Muscle layer of duodenum (tissue), 2 donors: Measurements from ENCODE around the gene PTPRG.

Experiments used
- H3K27ac ChIP-seq: one replicate; pipeline ENCODE4 v1.7.0; 2013; ENCODE audit warnings: mild to moderate bottlenecking, low read length
- H3K27me3 ChIP-seq: one replicate; pipeline ENCODE4 v1.7.0; 2013; ENCODE audit warnings: low read depth, mild to moderate bottlenecking, control low read depth, low read length
- H3K36me3 ChIP-seq, 2 donors: one replicate each; pipeline ENCODE4 v1.7.0; 2013; ENCODE audit warnings: low read length in 2 of 2, control low read depth in 1 of 2, mild to moderate bottlenecking in 1 of 2; ENCODE audit not compliant: insufficient read depth in 2 of 2, control insufficient read depth in 1 of 2
- H3K4me1 ChIP-seq, 2 donors: one replicate each; pipeline ENCODE4 v1.7.0; 2013; ENCODE audit warnings: low read length in 2 of 2, mild to moderate bottlenecking in 2 of 2, control low read depth in 1 of 2, moderate library complexity in 1 of 2; ENCODE audit not compliant: insufficient read depth in 2 of 2, control insufficient read depth in 1 of 2
- H3K4me3 ChIP-seq, 2 donors: one replicate each; pipeline ENCODE4 v1.7.0; 2013; ENCODE audit warnings: low read length in 2 of 2, low read depth in 1 of 2, mild to moderate bottlenecking in 1 of 2
- H3K9me3 ChIP-seq, 2 donors: one replicate each; pipeline ENCODE4 v1.7.0; 2013; ENCODE audit warnings: low read length in 2 of 2, control low read depth in 1 of 2, mild to moderate bottlenecking in 1 of 2; ENCODE audit not compliant: control insufficient read depth in 1 of 2
- donor health status: healthy.

PTPRG gene

GRCh38 chr3:61594144-61594963, 33.0 kb downstream of the PTPRG start:
- Histone ChIP-seq H3K4me1 (peaks cover 0 to 9% of the 10 kb centered on the region in 2 donors), H3K36me3 (no peaks in the 10 kb centered on the region), H3K27me3 (no peaks in the 10 kb centered on the region), H3K9me3 (no peaks in the 10 kb centered on the region), H3K4me3 (peak overlapping the region; percentile 6 to 7), H3K27ac (no peak overlapping the region)

DNA sequence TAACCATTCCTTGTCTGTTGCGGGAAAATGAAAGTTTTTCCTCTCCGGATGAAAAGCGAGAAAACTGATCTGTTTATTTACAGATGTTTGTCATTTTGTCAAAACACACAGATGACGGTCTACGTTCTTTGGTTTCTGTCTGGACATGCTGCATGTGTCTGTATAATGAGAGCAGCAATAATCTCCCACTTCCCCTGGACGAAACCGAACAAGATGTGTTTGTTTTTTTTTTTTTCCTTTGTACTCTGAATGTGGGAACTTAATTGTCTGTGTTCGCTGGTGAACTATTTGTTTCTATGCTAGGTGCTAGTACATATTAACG, 33.6 kb downstream of the PTPRG start:
- peak overlapping the region in 1 of 2 donors; percentile 6 for H3K4me3 ChIP-seq
- H3K27ac ChIP-seq, result no peak overlapping the region
- H3K4me1 ChIP-seq, result peaks cover 0 to 9% of the 10 kb centered on the region in 2 donors
- no peaks in the 10 kb centered on the region for H3K27me3 ChIP-seq
- H3K36me3 ChIP-seq, result no peaks in the 10 kb centered on the region
- no peaks in the 10 kb centered on the region for H3K9me3 ChIP-seq

DNA sequence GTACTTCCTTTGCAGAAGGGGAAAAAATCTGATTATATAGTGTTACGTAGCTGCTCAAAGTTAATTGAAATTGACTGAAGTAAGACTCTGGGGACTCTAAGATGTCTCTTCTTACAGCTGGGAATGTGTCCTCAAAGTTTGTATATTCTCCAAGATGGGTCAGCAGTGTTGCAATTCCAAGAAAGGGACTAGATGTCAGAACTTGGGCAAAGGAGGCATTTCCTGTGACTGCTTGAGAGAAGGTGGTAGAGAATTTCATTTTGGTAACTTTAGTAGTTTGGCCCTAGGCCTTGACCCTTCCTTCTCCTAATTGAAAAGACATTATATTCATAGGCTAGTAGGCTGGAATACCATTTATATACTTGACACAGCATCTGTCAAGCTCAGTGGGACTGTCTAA, 33.9 kb downstream of the PTPRG start:
- Histone ChIP-seq H3K27ac (no peak overlapping the region), H3K9me3 (no peaks in the 10 kb centered on the region), H3K27me3 (no peaks in the 10 kb centered on the region), H3K4me1 (peaks cover 0 to 9% of the 10 kb centered on the region in 2 donors), H3K36me3 (no peaks in the 10 kb centered on the region), H3K4me3 (no peak overlapping the region)

DNA sequence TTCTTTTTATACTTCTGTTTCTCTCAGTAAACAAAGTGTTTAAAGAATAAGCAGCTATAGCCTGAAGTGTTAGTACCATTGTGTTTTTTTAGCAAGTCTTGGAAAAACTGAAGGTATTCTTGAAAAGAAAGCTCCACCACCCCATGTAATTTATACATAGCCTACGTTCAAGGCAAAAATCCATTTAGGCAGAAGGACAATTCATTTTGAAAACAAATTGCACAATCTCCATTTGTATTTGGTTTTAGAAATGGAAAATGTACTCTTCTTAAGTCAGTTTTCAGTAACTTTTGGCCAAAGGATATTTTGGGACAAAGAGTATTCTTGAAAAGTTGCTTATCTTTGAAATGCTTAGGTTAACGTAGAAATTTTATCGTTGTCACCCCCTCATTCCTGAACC, 34.5 kb downstream of the PTPRG start:
- Histone ChIP-seq H3K27me3 (no peaks in the 10 kb centered on the region), H3K9me3 (no peaks in the 10 kb centered on the region), H3K36me3 (no peaks in the 10 kb centered on the region), H3K27ac (no peak overlapping the region), H3K4me1 (peaks cover 0 to 9% of the 10 kb centered on the region in 2 donors), H3K4me3 (no peak overlapping the region)

GRCh38 chr3:61597906-61598305, 36.5 kb downstream of the PTPRG start:
- Histone ChIP-seq H3K27me3 (no peaks in the 10 kb centered on the region), H3K9me3 (no peaks in the 10 kb centered on the region), H3K36me3 (no peaks in the 10 kb centered on the region), H3K4me3 (no peak overlapping the region), H3K4me1 (peaks cover 0 to 13% of the 10 kb centered on the region in 2 donors), H3K27ac (no peak overlapping the region)

GRCh38 chr3:61600195-61600594, 38.8 kb downstream of the PTPRG start:
- Histone ChIP-seq H3K36me3 (no peaks in the 10 kb centered on the region), H3K27me3 (no peaks in the 10 kb centered on the region), H3K9me3 (no peaks in the 10 kb centered on the region), H3K4me3 (no peak overlapping the region), H3K4me1 (peaks cover 0 to 4% of the 10 kb centered on the region in 2 donors), H3K27ac (no peak overlapping the region)

GRCh38 chr3:61601831-61602230, 40.5 kb downstream of the PTPRG start:
- Histone ChIP-seq H3K4me3 (no peak overlapping the region), H3K27ac (no peak overlapping the region), H3K36me3 (no peaks in the 10 kb centered on the region), H3K9me3 (no peaks in the 10 kb centered on the region), H3K27me3 (no peaks in the 10 kb centered on the region), H3K4me1 (peaks cover 0 to 4% of the 10 kb centered on the region in 2 donors)

GRCh38 chr3:61602466-61602865, 41.1 kb downstream of the PTPRG start:
- Histone ChIP-seq H3K9me3 (no peaks in the 10 kb centered on the region), H3K4me1 (peaks cover 0 to 4% of the 10 kb centered on the region in 2 donors), H3K36me3 (no peaks in the 10 kb centered on the region), H3K27ac (no peak overlapping the region), H3K27me3 (no peaks in the 10 kb centered on the region), H3K4me3 (no peak overlapping the region)

DNA sequence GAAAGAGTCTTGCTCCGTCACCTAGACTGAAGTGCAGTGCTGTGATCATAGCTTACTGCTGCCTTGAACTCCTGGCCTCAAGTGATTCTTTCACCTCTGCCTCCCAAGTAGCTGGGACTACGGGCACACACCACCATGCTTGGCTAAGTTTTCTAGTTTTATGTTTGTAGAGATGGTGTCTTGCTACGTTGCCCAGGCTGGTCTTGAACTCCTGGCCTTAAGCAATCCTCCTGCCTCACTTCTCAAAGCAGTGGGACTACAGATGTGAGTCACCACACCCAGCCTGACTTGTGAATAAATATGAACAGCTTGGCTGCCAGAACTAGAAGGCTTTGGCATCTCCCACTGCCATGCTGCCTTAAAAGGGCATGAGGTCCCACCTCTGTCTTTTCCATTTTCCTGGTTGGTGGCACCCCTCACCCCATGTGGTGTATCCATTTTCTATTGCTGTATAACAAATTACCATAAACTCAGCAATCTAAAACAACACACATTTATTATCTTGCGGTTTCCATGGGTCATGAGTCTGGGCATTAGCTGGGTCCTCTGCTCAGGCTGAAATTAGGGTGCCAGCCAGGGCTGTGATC, 44.3 kb downstream of the PTPRG start:
- H3K36me3 ChIP-seq, result no peaks in the 10 kb centered on the region
- H3K4me1 ChIP-seq, result peaks cover 0 to 4% of the 10 kb centered on the region in 2 donors
- no peaks in the 10 kb centered on the region for H3K27me3 ChIP-seq
- H3K27ac ChIP-seq, result no peak overlapping the region
- H3K9me3 ChIP-seq, result no peaks in the 10 kb centered on the region
- no peak overlapping the region for H3K4me3 ChIP-seq

- H3K4me3 ChIP-seq, result no peak overlapping the region
- H3K4me1 ChIP-seq, result peaks cover 0 to 4% of the 10 kb centered on the region in 2 donors
- no peak overlapping the region for H3K27ac ChIP-seq
- H3K27me3 ChIP-seq, result no peaks in the 10 kb centered on the region
- no peaks in the 10 kb centered on the region for H3K36me3 ChIP-seq
- no peaks in the 10 kb centered on the region for H3K9me3 ChIP-seq
These were observed 44.8 kb downstream of the PTPRG start for GRCh38 chr3:61606196-61606595.

GRCh38 chr3:61608072-61608471, 46.7 kb downstream of the PTPRG start:
- no peaks in the 10 kb centered on the region for H3K9me3 ChIP-seq
- no peaks in the 10 kb centered on the region for H3K27me3 ChIP-seq
- H3K4me1 ChIP-seq, result no peaks in the 10 kb centered on the region
- no peak overlapping the region for H3K4me3 ChIP-seq
- H3K36me3 ChIP-seq, result no peaks in the 10 kb centered on the region
- H3K27ac ChIP-seq, result no peak overlapping the region

- Histone ChIP-seq H3K4me3 (no peak overlapping the region), H3K27me3 (no peaks in the 10 kb centered on the region), H3K9me3 (no peaks in the 10 kb centered on the region), H3K36me3 (no peaks in the 10 kb centered on the region), H3K4me1 (no peaks in the 10 kb centered on the region), H3K27ac (no peak overlapping the region)
These were observed 47.3 kb downstream of the PTPRG start for GRCh38 chr3:61608711-61609110.
